RWPE2 (cell line): ENCODE results near the gene MDFI.
A peak's percentile ranks its signal among the peaks of the same experiment; 100 is the strongest.

ENCODE experiments used
- ATAC-seq: fragments of 200-7000 bp; cut with Tn5 transposase; 3 replicates; pipeline ENCODE4 v1.9.1; 2021; ENCODE audit warnings: low read depth
- DNase-seq: peaks from one replicate; pipeline ENCODE4 v3.0.0-alpha.2; 2020; ENCODE audit warnings: low spot score
- H3K27ac ChIP-seq: fragments of 450-650 bp; 2 replicates; pipeline ENCODE4 v1.5.1; 2017; ENCODE audit warnings: mild to moderate bottlenecking; ENCODE audit not compliant: poor library complexity, severe bottlenecking
- H3K27me3 ChIP-seq: fragments of 250-450 bp; sonication (Bioruptor Pico); 2 replicates; pipeline ENCODE4 v1.5.1; 2021; ENCODE audit warnings: mild to moderate bottlenecking, moderate library complexity; ENCODE audit not compliant: insufficient read depth, poor library complexity, severe bottlenecking
- H3K36me3 ChIP-seq: fragments of 250-450 bp; sonication (Bioruptor Pico); 2 replicates; pipeline ENCODE4 v1.5.1; 2020; ENCODE audit warnings: low read depth, mild to moderate bottlenecking, moderate library complexity
- H3K4me1 ChIP-seq: fragments of 250-450 bp; sonication (Bioruptor Pico); 2 replicates; pipeline ENCODE4 v1.5.1; 2021; ENCODE audit warnings: mild to moderate bottlenecking, moderate library complexity; ENCODE audit not compliant: insufficient read depth, poor library complexity, severe bottlenecking
- H3K4me3 ChIP-seq: fragments of 250-450 bp; sonication (Bioruptor Pico); 2 replicates; pipeline ENCODE4 v1.5.1; 2021; ENCODE audit warnings: mild to moderate bottlenecking, moderate library complexity; ENCODE audit not compliant: severe bottlenecking
- H3K9me3 ChIP-seq: fragments of 250-450 bp; sonication (Bioruptor Pico); 2 replicates; pipeline ENCODE4 v1.5.1; 2021; ENCODE audit warnings: mild to moderate bottlenecking, moderate library complexity; ENCODE audit not compliant: severe bottlenecking
- CTCF ChIP-seq: fragments of 450-650 bp; IDR thresholded peaks from one replicate; pipeline ENCODE4 v1.5.1; 2017; ENCODE audit warnings: mild to moderate bottlenecking, moderate library complexity; ENCODE audit not compliant: poor library complexity, severe bottlenecking

The MDFI gene

GRCh38 chr6:41682056-41682477, 43.8 kb downstream of the MDFI start:
- peak; percentile 91 for TF ChIP-seq CTCF
- peak; percentile 89 for ATAC-seq

DNA sequence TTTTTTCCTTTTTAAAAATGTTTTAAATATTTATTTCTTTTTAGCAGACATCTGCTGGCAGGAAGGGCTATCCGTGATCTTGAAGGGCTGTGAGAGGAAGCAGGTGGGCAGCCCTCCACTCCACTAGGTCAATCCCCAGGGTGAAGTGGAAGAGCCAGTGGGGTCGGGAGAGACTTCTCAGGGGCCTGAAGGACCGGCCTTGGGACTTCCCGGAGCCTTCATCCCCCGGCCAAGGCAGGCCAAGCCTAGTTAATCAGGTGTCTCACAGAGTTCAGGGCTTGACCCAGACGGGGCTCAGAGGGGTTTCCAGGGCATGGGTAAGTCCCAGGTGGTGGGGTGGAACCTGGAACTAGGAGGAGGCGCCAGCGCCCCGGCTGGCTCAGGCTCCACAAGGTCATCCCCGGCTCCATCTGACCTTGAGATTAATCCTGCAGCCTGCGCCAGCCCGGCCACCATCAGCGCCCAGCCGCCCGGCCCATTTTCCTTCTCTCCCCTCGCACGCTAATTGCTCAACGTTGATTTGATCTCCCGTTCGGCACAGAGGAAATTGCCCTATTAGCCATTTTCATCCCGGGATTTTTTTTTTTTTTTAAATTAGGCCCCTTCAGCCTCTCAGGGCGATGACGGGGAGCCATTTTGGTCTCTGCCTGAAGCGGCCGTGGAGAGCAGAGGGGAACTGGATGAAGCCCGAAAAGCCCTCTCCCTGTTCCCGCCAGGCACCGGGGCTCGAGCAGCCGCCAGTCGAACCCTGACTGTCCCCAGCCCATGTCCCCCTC, 44.4 kb downstream of the MDFI start:
- DNase-seq (no peak), ATAC-seq (no peak)
- Histone ChIP-seq H3K9me3 (no peaks in the 10 kb centered on the region), H3K27me3 (no peaks in the 10 kb centered on the region), H3K4me1 (no peaks in the 10 kb centered on the region), H3K4me3 (no peak overlapping the region), H3K36me3 (no peaks in the 10 kb centered on the region), H3K27ac (no peak overlapping the region)
- peak; percentile 55 for TF ChIP-seq CTCF

More at GRCh38 chr6:41682056-41682477, 43.8 kb downstream of the MDFI start:
- no peak overlapping the region for H3K27ac ChIP-seq
- DNase-seq = peak; percentile 88
- H3K27me3 ChIP-seq = no peaks in the 10 kb centered on the region
- H3K4me1 ChIP-seq = no peaks in the 10 kb centered on the region
- no peaks in the 10 kb centered on the region for H3K9me3 ChIP-seq
- no peak overlapping the region for H3K4me3 ChIP-seq
- no peaks in the 10 kb centered on the region for H3K36me3 ChIP-seq

DNA sequence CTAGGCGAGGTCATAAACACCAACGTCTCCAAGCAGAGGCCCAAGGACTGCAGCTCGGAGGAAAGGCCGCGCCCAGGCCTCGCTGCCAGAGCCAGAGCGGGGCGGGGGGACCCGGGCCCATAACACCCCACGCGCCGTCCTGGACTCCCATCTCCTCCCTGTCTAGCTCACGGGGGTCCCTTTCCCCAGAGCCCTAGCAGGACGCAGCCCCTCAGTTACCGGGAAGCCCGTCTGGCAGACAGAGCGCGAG, 44.9 kb downstream of the MDFI start:
- H3K36me3 ChIP-seq = no peaks in the 10 kb centered on the region
- DNase-seq = no peak
- no peaks in the 10 kb centered on the region for H3K27me3 ChIP-seq
- TF ChIP-seq CTCF = no peak
- H3K4me3 ChIP-seq = no peak overlapping the region
- no peaks in the 10 kb centered on the region for H3K9me3 ChIP-seq
- no peak overlapping the region for H3K27ac ChIP-seq
- ATAC-seq = no peak
- no peaks in the 10 kb centered on the region for H3K4me1 ChIP-seq

DNA sequence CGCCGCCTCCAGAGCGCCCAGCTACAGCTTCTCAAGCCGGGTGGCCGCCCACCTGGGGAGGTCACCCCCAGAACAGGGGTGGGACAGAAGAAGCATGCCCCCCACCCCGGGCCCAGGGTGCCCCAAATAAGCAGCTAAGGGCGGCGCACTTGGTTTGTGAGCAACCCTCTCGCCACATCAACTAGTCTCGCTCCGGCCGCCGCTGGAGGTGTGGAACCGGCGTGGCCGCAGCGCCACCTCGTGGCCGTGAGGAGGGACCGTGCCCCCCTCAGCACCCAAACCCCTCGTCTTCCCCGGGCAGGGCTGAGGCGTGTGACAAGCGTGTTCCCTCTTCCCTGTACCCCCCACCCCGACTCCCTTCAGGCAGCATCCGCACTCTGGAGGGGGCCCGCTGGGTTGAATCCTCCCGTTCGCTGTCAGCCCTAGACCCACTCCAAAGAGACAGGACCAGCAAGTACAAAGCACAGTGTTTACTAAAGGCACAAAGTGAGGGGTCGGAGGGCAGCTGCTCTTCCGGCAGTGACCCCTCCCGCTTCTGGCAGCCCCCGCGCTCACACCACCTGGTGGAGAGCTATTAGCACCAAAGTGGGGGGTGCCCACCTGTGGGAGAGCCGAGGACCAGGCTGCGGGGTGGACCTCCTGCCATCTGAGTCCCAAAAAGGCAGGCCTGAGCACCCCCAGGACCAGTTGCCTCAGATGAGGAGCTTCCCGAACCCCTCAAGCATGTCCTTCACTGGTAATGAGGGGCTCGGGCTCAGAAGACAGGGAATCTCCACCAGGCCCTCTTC, 45.4 kb downstream of the MDFI start:
- DNase-seq (no peak), ATAC-seq (peak; percentile 79)

More for the DNA sequence above, 45.4 kb downstream of the MDFI start:
- no peak overlapping the region for H3K27ac ChIP-seq
- no peak overlapping the region for H3K4me3 ChIP-seq
- peak; percentile 89 for TF ChIP-seq CTCF
- H3K4me1 ChIP-seq = no peaks in the 10 kb centered on the region
- no peaks in the 10 kb centered on the region for H3K27me3 ChIP-seq
- H3K36me3 ChIP-seq = no peaks in the 10 kb centered on the region
- H3K9me3 ChIP-seq = no peaks in the 10 kb centered on the region
